Keratinocyte (primary cell): Measurements from ENCODE around the gene NIPSNAP2. TPM values are rescaled to one million over a fixed set of nuclear protein-coding genes. Genes with fewer than 3 reads are reported as not detected.

Source experiments
- DNase-seq: peaks from one replicate; pipeline ENCODE4 v3.0.0-alpha.2; 2011; ENCODE audit warnings: low read depth, missing footprints, low spot score
- FAIRE-seq: peaks from 2 replicates; lab custom pipeline; 2011; peaks lifted over from hg19 to GRCh38; lab: Jason Lieb, UNC
- H2AFZ ChIP-seq: 2 replicates; pipeline ENCODE4 v1.6.0; 2012; ENCODE audit warnings: low read length, control low read depth, inconsistent platforms; ENCODE audit not compliant: control insufficient read depth
- H3K27ac ChIP-seq: 2 replicates; pipeline ENCODE4 v1.5.1; 2011; ENCODE audit warnings: low read length; ENCODE audit not compliant: control insufficient read depth, insufficient read depth
- H3K27me3 ChIP-seq: 3 replicates; pipeline ENCODE4 v1.6.0; 2011; ENCODE audit warnings: low read length; ENCODE audit not compliant: control insufficient read depth, insufficient read depth; ENCODE audit errors: extremely low read depth
- H3K36me3 ChIP-seq, 2 experiments: 2 replicates in 1 of 2; 3 replicates in 1 of 2; pipeline ENCODE4 v1.5.1; 2011; ENCODE audit warnings: low read length in 2 of 2, mild to moderate bottlenecking in 1 of 2; ENCODE audit not compliant: control insufficient read depth in 2 of 2, insufficient read depth in 2 of 2; ENCODE audit errors: extremely low read depth in 1 of 2
- H3K4me1 ChIP-seq: 3 replicates; pipeline ENCODE4 v1.5.1; 2011; ENCODE audit warnings: low read length; ENCODE audit not compliant: control insufficient read depth, insufficient read depth; ENCODE audit errors: extremely low read depth
- H3K4me2 ChIP-seq: 3 replicates; pipeline ENCODE4 v1.6.0; 2011; ENCODE audit warnings: low read depth, low read length; ENCODE audit not compliant: control insufficient read depth, insufficient read depth; ENCODE audit errors: extremely low read depth
- H3K4me3 ChIP-seq, 3 experiments: fragments of 200-600 bp in 1 of 3; sonication (generic) in 1 of 3; 2 replicates in 2 of 3; 3 replicates in 1 of 3; pipeline ENCODE4 v1.5.1; 2011 to 2016; ENCODE audit warnings: low read length in 3 of 3, mild to moderate bottlenecking in 3 of 3, control low read depth in 2 of 3, inconsistent platforms in 1 of 3, low read depth in 1 of 3, mixed read lengths in 1 of 3, mixed run types in 1 of 3, moderate library complexity in 1 of 3; ENCODE audit not compliant: control insufficient read depth in 2 of 3, insufficient read depth in 2 of 3; ENCODE audit errors: extremely low read depth in 1 of 3
- H3K79me2 ChIP-seq: 2 replicates; pipeline ENCODE4 v1.6.0; 2012; ENCODE audit warnings: low read length; ENCODE audit not compliant: control insufficient read depth, insufficient read depth
- H3K9ac ChIP-seq: 3 replicates; pipeline ENCODE4 v1.6.0; 2011; ENCODE audit warnings: low read length; ENCODE audit not compliant: control insufficient read depth, insufficient read depth; ENCODE audit errors: extremely low read depth
- H3K9me1 ChIP-seq: 3 replicates; pipeline ENCODE4 v1.6.0; 2011; ENCODE audit warnings: low read length; ENCODE audit not compliant: control insufficient read depth, insufficient read depth; ENCODE audit errors: extremely low read depth
- H3K9me3 ChIP-seq: 2 replicates; pipeline ENCODE4 v1.5.1; 2012; ENCODE audit warnings: low read depth, low read length; ENCODE audit not compliant: control insufficient read depth
- H4K20me1 ChIP-seq: 3 replicates; pipeline ENCODE4 v1.6.0; 2011; ENCODE audit warnings: low read length; ENCODE audit not compliant: control insufficient read depth, insufficient read depth; ENCODE audit errors: extremely low read depth
- EZH2 ChIP-seq: IDR thresholded peaks from one replicate; pipeline ENCODE4 v1.6.1; 2012; ENCODE audit warnings: inconsistent platforms, mild to moderate bottlenecking, low read length, moderate library complexity
- dilution Hi-C: fragments of 300-500 bp; cut with MboI; formaldehyde crosslinking; loops from one replicate; pipeline ENCODE4 v1.7.0; 2020; ENCODE audit warnings: low sequenced_read_pairs; ENCODE audit not compliant: extremely low pct_ligation_motif_present
- polyA plus RNA-seq, 5 experiments: library from polyadenylated mRNA; depleted of rRNA in 3 of 5; stranded (reverse) in 3 of 5; stranded (forward) in 1 of 5; unstranded in 1 of 5; fragments of >200 nt; gene quantifications; 1 replicate in 1 of 5; 2 replicates in 3 of 5; 3 replicates in 1 of 5; pipeline versions ENCODE4 v1.2.1 to v1.2.3, GENCODE V29; 2011 to 2012; ENCODE audit warnings: missing spikeins in 2 of 5, low read depth in 1 of 5, low replicate concordance in 1 of 5
- TF ChIP-seq, protein P1 (sequence below), 3 experiments: IDR thresholded peaks in 1 of 3; conservative IDR thresholded peaks in 1 of 3; optimal IDR thresholded peaks in 1 of 3; 2 replicates in 2 of 3; 3 replicates in 1 of 3; pipeline versions ENCODE3 to v1.5.1; 2011; ENCODE audit warnings: low read length in 3 of 3, mild to moderate bottlenecking in 3 of 3, moderate library complexity in 2 of 3, control low read depth in 1 of 3, inconsistent platforms in 1 of 3; ENCODE audit not compliant: insufficient read depth in 2 of 3; ENCODE audit errors: extremely low read depth in 1 of 3

Gene NIPSNAP2
- polyA plus RNA-seq, 1 donor (not counting 4 experiments of a cell fraction or from before 2014, with no cell fraction given), result 64.7 TPM

- H3K4me2 ChIP-seq, result no peak overlapping the region
- H2AFZ ChIP-seq, result no peak overlapping the region
- H3K9me3 ChIP-seq, result no peaks in the 10 kb centered on the region
- DNase-seq, result no peak
- H3K9ac ChIP-seq, result no peak overlapping the region
- no peaks in the 10 kb centered on the region for H4K20me1 ChIP-seq
- no peak for TF ChIP-seq EZH2
- TF ChIP-seq, protein P1, sequence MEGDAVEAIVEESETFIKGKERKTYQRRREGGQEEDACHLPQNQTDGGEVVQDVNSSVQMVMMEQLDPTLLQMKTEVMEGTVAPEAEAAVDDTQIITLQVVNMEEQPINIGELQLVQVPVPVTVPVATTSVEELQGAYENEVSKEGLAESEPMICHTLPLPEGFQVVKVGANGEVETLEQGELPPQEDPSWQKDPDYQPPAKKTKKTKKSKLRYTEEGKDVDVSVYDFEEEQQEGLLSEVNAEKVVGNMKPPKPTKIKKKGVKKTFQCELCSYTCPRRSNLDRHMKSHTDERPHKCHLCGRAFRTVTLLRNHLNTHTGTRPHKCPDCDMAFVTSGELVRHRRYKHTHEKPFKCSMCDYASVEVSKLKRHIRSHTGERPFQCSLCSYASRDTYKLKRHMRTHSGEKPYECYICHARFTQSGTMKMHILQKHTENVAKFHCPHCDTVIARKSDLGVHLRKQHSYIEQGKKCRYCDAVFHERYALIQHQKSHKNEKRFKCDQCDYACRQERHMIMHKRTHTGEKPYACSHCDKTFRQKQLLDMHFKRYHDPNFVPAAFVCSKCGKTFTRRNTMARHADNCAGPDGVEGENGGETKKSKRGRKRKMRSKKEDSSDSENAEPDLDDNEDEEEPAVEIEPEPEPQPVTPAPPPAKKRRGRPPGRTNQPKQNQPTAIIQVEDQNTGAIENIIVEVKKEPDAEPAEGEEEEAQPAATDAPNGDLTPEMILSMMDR (optimal IDR thresholded peaks at IDR 0.05 in 1 of 3, IDR thresholded peaks at IDR 0.05 in 1 of 3, conservative IDR thresholded peaks at IDR 0.05 in 1 of 3; ENCODE audit: extremely low read depth in 1 of 3, insufficient read depth in 2 of 3, low read length in 3 of 3), result no peak
- no peaks in the 10 kb centered on the region for H3K27me3 ChIP-seq
- no peak for FAIRE-seq
- no peaks in the 10 kb centered on the region for H3K36me3 ChIP-seq
- H3K79me2 ChIP-seq, result no peaks in the 10 kb centered on the region
- dilution Hi-C loops, result no loop called here
- no peaks in the 10 kb centered on the region for H3K4me1 ChIP-seq
- H3K27ac ChIP-seq, result no peak overlapping the region
- no peaks in the 10 kb centered on the region for H3K9me1 ChIP-seq
- H3K4me3 ChIP-seq, result no peak overlapping the region
Measured at GRCh38 chr7:55928006-55928767, 36.2 kb upstream of the NIPSNAP2 start.

- DNase-seq (no peak), FAIRE-seq (no peak)
- H3K79me2 ChIP-seq, result no peaks in the 10 kb centered on the region
- dilution Hi-C loops, result no loop called here
- no peaks in the 10 kb centered on the region for H3K9me1 ChIP-seq
- peaks cover 2% of the 10 kb centered on the region for H3K9me3 ChIP-seq
- H3K36me3 ChIP-seq, result no peaks in the 10 kb centered on the region
- no peaks in the 10 kb centered on the region for H3K4me1 ChIP-seq
- no peak overlapping the region for H3K4me3 ChIP-seq
- H3K4me2 ChIP-seq, result no peak overlapping the region
- H2AFZ ChIP-seq, result no peak overlapping the region
- no peak overlapping the region for H3K27ac ChIP-seq
- no peak for TF ChIP-seq EZH2
- TF ChIP-seq, protein P1 (optimal IDR thresholded peaks at IDR 0.05 in 1 of 3, IDR thresholded peaks at IDR 0.05 in 1 of 3, conservative IDR thresholded peaks at IDR 0.05 in 1 of 3; ENCODE audit: extremely low read depth in 1 of 3, insufficient read depth in 2 of 3, low read length in 3 of 3), result no peak
- H3K9ac ChIP-seq, result no peak overlapping the region
- no peaks in the 10 kb centered on the region for H4K20me1 ChIP-seq
- H3K27me3 ChIP-seq, result no peaks in the 10 kb centered on the region
Measured at GRCh38 chr7:55931421-55932151, 32.8 kb upstream of the NIPSNAP2 start.
